Brain pericyte (primary cell): ENCODE results near the gene TRABD2B.

Source experiments
- DNase-seq: peaks from one replicate; pipeline ENCODE4 v3.0.0-alpha.2; 2012; ENCODE audit warnings: low read depth, low spot score

Gene TRABD2B

DNA sequence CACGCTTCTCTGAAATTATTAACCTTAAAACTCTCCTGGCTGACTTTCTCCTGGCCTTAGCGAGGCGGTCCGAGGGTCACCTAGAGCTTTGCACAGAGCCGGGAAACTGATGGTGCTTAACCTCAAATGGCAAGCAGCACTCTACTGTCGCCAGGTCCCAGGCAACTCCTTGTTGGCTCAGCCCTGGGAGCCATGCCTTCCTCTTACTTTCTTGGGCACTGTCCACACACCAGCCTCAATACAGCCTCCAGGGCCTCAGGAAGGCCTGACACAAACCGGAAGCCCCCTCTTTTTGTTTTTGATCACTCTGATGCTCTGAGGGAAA, 3.8 kb downstream of the TRABD2B start:
- no peak for DNase-seq

GRCh38 chr1:47992720-47993415, 4.3 kb downstream of the TRABD2B start:
- peak; percentile 76 for DNase-seq

DNA sequence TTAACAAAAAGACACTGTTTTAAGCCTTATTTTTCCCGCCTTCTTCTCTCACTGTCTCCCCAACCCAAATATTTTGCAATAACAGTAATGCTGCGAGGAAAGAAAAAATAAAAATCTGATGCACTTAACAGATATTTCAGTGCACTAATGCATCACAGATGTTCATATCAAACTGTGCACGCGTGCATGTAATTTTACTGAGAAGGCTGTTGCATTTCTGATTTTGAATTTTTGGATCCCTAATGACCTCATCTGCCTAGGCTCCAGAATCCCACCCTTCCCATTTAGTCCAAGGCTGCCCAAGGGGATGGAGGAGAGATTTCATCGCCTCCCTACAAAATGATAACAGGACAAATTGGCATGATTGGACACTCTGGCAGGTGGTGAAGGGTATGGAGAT, 5.5 kb downstream of the TRABD2B start:
- no peak for DNase-seq

GRCh38 chr1:47991187-47991586, 6.0 kb downstream of the TRABD2B start:
- DNase-seq, result no peak

GRCh38 chr1:47990286-47990685, 6.9 kb downstream of the TRABD2B start:
- DNase-seq, result no peak

DNA sequence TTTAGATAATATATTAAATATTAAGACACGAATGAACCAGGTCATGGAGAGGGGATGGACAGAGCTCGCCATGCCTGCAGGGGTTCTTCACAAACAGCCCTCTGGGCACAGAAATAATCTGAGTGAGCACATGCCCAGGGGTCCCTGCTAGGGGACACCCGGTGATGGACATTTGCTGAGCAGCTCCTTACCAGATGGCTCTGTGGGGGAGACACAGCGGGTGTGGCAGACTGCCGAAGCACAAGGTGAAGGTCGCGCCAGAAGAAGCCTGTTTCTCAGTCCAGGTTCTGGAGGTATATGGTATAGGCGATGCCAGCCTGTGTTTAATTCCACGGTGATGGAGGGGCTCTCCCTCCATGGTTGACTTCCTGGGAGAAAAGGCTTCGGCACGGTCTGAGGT, 9.6 kb downstream of the TRABD2B start:
- DNase-seq, result no peak

DNA sequence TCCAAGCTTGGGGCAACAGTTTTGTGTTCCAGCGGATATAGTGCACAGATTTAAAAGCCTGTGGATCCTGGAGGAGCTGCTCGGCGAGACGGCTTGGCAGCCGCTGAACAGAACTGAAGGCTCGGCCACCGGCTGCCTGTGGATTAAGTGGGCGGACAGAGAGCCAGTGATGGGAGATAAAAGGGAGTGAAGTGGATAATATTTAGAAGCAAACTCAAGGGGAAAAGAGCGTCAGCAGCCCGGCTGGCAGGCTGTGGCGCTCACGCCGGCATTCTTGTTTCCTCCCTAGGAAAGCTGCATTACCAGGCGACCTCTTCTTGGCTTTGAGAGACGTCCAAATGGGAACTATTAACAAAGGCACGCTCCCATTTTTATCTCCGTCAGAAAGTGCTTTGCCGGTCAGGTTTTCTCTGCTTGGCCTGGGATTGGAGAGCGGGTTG, 10.4 kb downstream of the TRABD2B start:
- no peak for DNase-seq

- no peak for DNase-seq
These were observed 12.2 kb downstream of the TRABD2B start for GRCh38 chr1:47985018-47985417.

DNA sequence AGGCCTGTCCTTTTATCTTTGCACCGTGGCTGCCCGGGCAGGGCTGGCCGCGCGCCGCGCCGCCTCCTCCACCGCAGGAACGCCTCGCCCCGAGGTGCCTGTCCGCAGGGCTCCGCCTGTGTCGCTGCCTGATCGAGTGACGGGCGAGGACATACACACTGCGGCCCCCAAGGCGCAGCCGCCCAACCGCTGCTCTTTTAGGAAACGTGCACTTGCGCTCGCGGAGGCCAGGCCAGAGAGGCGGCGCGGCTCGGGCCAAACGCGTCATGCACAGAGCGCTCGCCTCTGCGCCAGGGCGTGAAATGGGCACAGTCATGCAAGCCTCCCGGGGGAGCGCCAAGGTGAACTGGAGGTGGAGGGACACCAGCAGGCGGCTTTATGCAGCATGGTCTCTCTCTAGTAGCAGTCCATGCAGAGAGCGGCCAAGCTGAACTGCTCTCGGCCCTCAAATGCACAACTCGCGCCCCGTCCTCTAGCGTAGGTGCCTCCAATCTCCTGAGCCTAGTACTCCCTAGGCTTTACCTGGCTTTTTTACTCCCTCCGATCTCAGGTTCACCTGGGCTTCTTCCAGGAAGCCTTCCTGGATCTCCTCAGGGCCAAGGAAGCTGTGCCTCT, 12.9 kb downstream of the TRABD2B start:
- DNase-seq, result no peak

GRCh38 chr1:47983691-47984090, 13.5 kb downstream of the TRABD2B start:
- DNase-seq, result no peak

DNA sequence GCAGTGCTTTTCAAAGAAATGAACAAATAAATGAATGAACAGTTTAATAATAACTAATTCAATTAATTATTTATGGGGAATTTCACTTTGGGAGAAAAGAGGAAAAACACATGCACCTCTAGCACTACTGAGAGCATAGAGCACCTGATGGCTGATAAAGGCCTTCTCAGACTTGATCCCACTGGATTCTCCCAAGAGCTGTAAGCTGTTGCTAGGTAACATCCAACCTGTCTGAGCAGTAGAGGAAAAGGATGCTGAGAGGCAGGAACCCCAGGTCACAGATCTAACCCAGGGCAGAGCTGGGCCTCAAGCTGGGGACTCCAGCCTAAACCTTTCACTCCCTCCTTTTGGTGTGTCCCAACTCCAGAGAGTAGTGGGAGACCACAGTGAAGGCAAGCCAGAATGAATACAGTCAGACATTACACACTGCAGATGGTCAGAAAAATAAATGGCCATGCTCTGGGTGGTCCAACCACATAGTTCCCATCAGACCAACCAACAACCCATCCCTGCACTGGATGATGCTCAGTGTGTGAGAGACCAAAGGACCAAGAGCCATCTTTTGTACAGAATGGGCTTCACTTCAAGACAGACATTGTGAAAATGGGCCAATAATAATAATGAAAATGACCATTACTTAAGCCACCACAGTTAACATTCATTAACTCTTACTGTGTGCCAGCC, 15.4 kb downstream of the TRABD2B start:
- DNase-seq, result no peak

DNA sequence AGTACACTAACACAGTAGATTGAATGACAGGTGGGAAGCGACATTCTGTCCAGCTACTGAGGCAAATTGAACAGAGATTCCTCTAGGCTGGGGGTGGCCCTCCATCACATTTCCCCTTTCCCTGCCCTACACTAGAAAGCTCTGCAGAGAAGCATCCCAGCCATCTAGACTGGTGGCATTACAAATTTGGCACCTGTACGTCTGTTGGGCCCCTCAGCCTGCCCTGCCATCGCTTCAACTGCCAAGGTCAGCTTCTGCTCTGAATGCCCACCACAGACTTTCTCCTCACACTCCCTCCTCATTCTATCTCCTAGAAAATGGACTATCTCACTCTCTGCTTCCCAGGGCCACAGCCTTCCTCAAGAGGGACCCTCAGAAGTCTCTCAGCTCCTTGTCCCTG, 16.7 kb downstream of the TRABD2B start:
- no peak for DNase-seq

DNA sequence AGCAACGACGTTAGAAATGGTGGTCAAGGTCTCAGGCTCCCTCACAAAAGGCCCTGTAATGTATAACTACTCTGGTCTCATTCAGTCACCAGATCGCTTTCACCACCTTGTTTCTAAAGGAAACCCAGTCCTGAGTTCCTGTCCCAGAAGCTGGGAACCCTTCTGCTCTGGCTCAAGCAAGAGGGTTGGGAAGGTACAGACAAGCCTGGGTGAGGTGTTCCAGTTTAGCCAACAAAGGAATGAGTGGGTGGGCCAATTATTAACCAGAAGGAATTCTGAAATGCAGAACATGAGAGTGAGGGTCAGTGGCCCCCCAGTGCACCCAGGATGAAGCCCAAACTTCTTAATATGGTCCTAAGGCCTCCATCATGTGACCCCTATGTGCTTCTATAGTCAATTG, 17.5 kb downstream of the TRABD2B start:
- no peak for DNase-seq

DNA sequence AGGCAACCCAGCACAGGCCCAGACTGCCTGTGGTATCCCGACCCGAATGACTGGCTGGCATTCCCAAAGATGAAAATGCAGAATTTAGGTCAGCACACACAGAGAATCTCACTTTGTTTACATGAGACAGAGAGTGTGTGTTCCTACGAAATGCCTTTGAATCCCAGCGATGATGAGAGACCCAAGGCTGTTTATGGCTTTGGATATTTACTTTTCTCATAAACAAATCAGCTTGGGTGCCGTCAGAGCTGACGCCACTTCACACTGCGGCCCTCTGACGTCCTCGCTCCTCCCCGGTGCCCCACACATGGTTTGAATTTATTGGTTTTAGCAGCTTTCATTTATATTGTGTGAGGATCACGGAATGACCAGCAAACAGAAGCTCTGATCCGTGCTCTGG, 18.7 kb downstream of the TRABD2B start:
- DNase-seq, result no peak

DNA sequence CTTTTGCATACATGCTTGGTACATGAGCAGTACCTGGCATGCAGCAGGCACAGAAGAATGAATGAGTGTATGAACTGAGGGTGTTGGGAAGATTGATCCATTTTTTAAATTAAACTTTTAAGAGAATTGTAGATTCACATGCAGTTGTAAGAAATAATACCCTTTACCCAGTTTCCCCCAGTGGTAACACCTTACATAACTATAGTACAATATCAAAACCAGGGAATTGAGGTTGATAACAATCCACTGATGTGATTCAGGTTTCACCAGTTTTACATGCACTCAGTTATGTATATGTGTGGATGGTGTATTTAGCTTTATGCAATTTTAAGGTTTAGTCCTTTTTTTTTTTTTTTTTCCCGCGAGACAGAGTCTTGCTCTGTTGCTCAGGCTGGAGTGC, 20.5 kb downstream of the TRABD2B start:
- DNase-seq, result no peak

DNA sequence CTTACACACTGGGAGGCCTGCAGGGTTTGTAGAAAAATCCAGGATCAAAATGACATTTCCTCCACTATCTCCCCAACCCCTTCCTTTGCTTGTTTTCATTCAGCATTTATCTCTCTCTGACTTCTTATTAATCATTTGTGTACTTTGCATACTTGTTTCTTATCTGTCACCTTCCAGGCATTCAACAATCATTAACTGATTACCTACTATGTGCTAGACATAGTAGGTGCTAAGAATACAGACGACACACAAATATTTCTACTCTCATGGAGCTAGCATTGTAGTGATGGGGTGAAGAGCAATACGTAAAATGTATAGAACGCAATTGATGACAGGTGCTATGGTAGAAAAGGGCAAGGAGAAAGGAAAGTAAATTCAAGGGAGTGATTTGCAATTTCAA, 20.9 kb downstream of the TRABD2B start:
- no peak for DNase-seq

- no peak for DNase-seq
These were observed 21.8 kb downstream of the TRABD2B start for GRCh38 chr1:47975302-47975921.

- DNase-seq, result no peak
These were observed 24.2 kb downstream of the TRABD2B start for GRCh38 chr1:47972864-47973432.

GRCh38 chr1:47971385-47972160, 25.6 kb downstream of the TRABD2B start:
- no peak for DNase-seq

DNA sequence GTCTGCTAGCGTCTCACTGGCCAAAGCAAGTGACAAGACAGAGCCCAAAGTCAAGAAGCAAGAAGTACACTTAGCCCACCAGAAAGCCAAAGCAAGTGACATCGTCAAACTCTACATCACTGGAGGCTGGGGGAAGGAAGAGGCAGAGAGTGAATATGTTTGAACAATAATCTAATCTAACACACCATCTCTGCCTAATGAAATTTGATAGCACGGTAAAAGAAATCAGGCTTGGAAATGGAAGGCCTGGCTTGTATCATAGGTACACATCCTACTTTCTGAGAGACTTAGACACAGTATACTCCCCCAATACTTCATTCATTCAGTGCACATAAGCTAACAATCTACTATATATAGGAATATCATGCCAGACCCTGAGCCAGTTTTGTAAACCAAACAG, 26.3 kb downstream of the TRABD2B start:
- no peak for DNase-seq

GRCh38 chr1:47969478-47969877, 27.7 kb downstream of the TRABD2B start:
- no peak for DNase-seq

DNA sequence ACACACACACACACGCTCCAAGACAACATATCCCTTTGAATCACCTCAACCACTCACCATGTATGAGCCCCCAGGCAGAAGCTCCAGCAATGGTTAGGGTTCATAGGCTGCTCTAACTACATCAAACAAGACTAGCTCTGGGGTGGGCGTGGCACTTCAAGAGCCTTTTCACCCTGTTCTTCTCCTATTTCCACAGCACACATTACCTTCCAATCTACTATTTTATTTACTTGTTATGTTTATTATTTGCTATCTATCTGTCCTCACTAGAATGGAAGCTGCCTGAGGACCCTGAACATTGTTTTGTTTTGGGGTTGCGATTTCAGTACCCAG, 28.7 kb downstream of the TRABD2B start:
- DNase-seq, result no peak
